ENCODE data around the gene PCDHGC4.

DNA sequence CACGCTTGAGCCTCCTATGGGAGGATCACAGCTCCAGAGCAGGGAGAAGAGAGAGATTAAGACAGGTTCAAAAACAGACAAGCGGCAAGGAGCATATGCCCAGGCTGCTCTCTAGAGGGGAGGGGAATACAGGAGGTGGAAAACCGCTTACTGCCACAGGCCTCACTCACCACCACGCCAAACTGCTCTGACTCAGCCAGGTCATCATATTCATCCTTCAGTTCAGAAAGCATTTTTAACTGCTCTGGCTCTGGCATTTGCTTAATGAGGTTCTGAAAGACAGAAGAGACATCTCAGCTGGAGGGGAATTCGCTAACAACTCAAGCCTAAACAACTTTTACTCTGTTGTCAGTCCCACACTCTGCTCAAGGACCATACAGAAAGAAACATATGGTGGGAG is 44.2 kb downstream of the PCDHGC4 start:
- no peak for TF ChIP-seq POLR2A (IDR thresholded peaks at IDR 0.05)
- TF ChIP-seq, protein P1, sequence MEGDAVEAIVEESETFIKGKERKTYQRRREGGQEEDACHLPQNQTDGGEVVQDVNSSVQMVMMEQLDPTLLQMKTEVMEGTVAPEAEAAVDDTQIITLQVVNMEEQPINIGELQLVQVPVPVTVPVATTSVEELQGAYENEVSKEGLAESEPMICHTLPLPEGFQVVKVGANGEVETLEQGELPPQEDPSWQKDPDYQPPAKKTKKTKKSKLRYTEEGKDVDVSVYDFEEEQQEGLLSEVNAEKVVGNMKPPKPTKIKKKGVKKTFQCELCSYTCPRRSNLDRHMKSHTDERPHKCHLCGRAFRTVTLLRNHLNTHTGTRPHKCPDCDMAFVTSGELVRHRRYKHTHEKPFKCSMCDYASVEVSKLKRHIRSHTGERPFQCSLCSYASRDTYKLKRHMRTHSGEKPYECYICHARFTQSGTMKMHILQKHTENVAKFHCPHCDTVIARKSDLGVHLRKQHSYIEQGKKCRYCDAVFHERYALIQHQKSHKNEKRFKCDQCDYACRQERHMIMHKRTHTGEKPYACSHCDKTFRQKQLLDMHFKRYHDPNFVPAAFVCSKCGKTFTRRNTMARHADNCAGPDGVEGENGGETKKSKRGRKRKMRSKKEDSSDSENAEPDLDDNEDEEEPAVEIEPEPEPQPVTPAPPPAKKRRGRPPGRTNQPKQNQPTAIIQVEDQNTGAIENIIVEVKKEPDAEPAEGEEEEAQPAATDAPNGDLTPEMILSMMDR (IDR thresholded peaks at IDR 0.05) = no peak
